RPMI8226 (cell line): ENCODE measurements around the gene ALKAL2.
"Not testable (repeated sequence)": the region's sequence is repeated elsewhere in the genome, so short reads cannot be mapped to it uniquely, and the experiment has no call there.

Experiments
- DNase-seq: peaks from one replicate; pipeline ENCODE4 v3.0.0-alpha.2; 2015

Gene ALKAL2, protein sequence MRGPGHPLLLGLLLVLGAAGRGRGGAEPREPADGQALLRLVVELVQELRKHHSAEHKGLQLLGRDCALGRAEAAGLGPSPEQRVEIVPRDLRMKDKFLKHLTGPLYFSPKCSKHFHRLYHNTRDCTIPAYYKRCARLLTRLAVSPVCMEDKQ

DNA sequence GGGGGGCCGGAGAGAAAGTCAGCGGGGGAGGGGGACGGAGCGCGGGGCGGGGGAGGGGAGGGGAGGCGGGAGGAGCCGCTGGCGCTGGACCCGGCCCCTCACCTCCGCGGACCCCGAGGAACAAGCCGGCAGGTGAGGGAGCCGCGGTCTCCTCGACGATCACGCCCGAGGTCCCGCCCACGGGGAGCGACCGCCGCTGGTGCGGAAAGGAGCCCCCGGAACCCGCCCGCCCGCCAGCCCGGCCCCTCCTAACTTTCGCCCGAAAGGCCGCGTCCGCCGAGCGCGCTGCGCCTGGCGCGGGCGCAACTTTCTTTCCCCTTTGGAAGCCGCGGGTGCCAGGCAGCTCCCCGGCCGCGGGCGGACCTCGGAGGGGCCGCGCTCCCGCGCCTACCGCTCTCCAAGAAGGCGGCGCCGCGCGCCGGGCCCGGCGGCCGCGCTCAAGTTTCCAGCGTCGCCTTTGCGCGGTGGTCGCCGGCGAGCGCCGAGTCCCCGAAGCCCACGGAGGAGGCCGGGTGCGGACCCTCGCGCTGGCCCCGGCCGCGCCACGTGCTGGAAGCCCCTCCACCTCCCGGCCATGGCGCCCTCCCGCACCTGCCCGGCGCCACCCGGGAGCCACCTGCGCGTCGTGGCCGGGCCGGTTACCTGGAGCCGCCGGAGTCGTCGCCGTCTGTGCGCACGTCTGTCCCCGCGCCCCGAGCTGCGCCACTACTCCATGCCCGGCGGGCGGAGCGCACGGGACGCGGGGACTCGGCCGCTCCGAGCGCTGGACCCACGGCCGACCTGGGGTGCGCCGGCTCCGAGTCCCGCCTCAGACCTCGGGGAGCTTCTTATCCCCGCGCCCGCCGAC, at the start of gene ALKAL2:
Gene ALKAL2 (minus strand): TSS at position 181 of the 847 bp plus-strand sequence. CDS start 256 bp downstream, outside the sequence.
- DNase-seq: no peak

DNA sequence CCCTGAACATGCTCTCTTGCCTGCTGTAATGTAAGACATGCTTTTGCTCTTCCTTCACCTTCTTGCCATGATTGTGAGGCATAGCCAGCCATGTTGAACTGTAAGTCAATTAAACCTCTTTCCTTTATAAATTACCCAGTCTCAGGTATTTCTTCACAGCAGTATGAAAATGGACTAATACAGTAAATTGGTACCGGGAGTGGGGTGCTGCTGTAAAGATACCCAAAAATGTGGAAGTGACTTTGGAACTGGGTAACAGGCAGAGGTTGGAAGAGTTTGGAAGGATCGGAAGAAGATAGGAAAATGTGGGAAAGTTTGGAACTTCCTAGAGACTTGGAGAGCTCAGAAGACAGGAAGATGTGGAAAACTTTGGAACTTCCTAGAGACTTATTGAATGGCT, 49.1 kb upstream of the ALKAL2 start:
- DNase-seq: not testable (repeated sequence)

DNA sequence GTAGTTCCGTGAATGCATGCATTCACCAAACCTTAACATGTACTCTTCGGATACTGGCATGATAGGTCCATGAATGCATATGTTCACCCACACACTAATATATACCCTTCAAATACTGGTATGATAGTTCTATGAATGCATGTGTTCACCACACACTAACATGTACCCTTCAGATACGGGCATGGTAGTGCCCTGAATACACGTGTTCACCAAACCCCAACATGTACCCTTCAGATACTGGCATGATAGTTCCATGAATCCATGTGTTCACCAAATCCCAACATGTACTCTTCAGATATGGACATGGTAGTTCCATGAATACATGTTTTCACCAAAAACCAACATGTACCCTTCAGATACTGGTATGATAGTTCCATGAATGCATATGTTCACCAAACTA, 48.5 kb upstream of the ALKAL2 start:
- no peak for DNase-seq

DNA sequence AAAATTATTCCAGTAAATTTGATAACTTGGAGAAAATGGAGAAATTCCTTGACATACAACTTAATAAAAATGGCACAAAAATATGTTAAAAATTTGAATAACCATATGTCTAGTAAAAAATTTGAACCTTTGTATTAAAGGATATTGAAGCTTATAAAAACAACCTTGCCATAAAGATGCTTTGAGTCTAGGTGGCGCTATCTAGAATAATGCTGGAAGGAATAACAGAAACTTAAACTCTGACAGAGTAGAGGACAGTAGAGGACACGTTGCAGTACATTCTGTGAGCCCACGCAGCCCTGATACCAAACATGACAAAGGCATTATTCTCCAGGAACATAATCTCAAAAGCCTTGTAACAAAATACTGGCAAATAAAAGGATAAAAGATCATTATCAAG, 44.7 kb upstream of the ALKAL2 start:
- no peak for DNase-seq

DNA sequence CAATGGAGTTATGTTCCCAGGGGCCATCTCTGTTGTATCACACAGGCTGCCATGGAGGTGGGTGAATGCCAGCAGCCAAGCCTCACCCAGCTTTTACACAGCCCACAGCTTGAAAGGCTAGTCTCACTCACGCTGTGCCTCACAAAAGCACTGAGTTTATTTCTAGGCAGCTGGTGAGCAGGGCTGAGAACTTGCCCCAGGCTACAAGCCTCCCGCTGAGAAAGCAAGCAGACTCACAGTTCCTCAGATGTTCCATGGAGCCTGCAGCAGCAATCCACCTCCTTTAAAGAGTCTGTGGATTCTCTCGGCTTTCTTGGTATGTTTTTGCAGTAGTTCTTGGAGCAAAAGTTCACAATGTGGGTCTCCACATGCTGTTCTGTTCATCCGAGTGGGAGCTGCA, 40.9 kb upstream of the ALKAL2 start:
- DNase-seq: no peak

DNA sequence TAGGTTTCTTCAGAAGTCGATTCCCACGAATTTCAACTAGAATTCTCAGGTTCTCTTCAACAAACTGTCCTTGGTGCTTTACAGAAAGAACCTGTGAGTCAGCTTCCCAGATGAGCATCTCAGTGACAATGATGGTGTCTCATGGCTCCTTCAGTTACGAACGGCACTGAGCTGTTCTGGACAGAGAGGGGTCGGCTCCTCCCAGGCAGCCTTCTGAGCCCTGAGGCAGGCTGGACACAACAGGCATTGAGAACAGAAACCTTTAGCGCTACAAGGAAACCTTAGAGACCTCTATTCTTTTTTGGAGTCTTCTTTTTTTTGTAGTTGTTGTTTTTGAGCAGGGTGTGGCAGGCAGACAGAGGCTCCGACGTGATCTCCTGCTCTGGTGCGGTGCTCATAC, 35.1 kb upstream of the ALKAL2 start:
- DNase-seq: no peak

DNA sequence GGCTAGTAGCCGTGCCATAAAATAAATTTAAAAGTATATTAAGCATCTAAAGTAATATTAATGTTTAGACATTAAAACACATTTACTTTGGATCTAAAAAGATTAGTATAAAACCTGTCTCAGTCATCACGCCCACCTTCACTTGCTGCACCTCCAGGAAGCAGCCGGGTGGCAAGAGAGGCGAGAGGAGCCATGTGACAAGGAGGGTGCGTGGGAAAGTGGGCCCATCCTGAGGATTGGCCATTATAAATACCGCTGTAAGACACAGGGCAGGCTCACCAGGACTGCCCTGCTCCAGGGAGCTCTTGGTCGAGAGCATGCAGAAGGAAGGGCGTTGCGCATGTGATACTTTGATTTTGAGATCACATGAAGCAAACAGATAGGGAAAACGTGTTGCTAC, 34.4 kb upstream of the ALKAL2 start:
- DNase-seq: no peak

DNA sequence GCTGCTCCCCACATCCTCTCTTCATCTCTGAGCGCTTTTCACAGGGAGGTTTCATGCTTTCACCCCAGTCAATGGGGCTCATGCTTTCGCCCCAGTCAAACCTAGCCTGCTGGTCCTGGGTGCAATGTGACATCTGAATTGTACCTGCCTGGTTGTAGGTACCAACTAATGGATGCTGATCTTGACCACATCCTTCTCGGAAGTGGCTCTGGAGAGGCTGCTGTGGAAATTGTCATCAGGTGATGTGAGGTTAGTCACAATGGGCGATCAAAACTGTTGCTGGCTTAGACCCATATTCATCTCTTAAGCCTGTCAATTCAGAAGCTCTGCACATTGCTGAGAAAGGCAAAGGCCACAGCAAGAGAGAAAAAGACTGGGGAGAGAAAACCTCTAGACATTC, 32.7 kb upstream of the ALKAL2 start:
- no peak for DNase-seq

DNA sequence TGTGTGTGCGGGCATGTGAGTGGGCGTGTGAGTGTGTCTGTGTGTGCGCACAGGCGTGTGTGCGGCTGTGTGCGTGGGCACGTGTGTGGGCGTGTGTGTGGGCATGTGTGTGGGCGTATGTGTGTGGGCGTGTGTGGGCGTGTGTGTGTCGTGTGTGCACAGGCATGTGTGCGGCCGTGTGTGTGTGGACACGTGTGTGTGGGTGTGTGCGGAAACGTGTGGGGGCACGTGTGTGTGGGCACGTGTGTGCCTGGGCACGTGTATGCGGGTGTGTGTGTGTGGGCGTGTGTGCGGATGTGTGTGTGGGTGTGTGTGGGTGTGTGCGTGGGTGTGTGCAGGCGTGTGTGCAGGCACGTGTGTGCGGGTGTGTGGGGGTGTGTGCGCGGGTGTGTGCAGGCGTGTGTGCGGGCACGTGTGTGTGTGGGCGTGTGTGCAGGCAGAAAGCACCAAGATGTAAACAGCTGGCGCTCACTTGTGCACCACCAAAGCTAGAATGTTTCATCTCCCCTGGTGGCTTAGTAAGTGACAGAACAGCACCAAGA, 31.2 kb upstream of the ALKAL2 start:
- no peak for DNase-seq

DNA sequence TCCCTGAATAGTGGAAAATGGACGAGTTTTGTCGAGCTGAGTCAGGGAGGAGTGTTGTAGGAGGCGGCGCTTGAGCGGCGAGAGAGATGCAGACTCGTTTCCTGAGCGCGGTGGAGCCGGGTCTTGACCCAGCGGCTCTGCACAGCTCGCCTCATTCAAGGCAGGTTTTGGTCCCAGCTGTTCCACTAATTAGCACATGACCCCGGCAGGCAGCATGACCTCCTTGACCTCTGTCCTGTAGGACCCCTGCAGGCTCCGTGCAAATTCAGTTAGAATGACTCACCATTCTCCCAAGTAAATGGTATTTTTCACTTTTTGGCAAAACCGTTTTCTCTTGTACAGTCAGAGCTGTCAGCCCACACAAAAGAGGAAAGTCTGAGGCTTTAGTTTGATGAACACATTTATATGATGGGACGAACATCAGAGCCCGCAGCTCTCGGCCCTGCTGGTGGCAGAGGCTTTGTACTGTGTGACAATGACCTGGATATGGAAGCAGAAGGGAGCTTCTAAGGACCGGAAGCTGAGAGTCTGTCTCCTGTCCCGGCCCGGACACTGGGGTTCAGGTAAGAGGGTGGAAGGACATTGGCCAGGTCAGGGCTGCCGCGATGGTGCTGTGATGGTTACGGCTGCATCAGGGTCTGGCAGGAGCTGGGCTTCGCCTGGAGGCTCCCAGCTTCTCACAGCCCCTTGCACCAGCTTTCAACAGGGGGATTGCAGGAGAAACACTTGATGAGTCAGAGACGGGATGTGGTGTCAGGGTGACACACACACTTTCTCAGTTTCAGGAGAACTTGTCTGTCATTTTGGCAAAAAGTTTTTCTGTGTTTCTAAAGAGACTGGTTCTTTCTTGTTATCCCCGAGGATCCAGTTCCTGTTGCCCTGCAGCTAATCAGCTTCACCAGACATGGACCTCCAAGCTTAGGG, 29.9 kb upstream of the ALKAL2 start:
- no peak for DNase-seq

DNA sequence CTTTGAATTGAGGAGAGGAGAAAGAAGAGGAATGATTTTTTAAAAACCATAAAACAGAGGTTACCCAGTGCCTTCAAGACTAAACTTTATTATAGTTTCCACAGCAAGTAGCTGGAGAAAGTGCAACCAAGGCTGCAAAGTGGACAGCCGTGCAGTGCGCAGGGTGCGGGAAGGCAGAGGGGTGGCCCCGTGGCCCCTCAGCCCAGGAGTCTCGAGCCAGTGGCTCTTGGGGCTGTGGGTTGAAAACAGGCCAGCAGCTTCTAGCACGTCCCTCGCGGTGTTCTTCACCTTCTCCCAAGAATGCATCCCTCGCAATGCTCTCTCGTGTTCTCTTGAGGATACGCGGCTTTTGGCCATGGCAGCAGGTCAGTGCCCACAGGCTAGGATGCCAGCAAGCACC, 28.5 kb upstream of the ALKAL2 start:
- DNase-seq: no peak

DNA sequence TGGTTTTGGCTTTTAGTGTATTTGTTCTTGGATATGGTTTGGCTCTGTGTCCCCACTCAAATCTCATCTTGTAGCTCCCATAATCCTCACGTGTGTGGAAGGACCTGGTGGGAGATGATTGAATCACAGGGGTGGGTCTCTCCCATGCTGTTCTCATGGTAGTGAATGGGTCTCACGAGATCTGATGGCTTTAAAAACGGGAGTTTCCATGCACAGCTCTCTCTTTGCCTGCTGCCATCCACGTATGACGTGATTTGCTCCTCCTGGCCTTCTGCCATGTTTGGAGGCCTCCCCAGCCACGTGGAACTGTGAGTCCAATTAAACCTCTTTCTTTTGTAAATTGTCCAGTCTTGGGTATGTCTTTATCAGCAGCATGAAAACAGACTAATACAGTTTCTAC, 28.0 kb upstream of the ALKAL2 start:
- DNase-seq: not testable (repeated sequence)

DNA sequence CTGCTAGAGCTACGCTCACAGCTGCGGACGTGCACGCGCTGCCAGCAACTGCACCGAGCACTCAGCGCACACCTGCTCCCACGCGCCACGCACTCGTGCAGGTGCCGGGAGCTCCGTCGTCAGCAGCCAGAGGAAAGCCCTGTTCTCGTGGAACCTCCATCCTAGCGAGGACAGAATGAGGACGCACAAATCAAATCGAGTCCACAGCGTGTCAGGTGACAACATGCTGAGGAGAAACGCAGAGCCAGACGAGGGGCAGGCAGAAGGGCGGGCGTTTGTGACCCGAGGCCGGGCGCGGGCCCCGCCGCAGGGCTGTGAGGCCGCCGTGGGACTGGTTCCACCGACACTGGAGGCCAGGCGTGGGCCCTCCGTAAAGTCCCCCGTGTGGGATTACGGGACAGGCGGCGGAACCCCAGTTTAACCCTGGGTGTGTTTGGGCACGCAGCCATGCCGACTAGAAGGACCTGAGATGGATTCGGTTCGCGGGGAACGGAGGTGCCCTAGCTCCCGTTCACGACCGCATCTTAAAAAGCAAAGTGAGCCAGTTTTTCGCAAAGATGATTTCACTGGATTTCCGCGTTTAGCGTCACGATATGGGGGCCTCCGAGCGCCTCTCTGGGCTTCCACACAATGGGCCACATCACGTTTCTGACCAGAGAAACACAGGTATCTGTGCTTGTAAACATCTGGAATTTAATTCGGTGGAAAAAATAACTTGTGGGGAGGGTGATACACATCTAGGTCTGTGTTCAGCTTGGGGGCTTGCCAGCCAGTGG, 26.9 kb upstream of the ALKAL2 start:
- DNase-seq: no peak

DNA sequence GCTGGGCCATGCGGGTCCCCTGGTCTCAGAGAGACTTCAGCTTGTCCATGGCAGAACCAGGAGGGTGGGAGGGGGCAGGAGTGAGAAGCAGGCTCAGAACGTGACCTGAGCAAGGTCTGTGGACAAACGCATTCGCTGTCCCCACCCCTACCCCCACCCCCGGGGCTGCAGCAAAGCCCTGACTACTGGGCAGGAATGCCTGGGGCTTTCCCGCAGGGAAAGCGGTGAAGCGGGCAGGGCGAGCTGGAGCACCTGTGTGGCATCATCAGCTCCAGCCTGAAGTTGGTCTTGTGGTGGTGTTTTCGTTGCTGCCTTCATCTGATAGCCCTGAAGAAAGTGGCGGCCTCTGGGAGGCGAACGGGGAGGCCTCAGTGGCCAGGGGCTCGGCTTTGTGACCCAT, 26.1 kb upstream of the ALKAL2 start:
- DNase-seq: no peak

DNA sequence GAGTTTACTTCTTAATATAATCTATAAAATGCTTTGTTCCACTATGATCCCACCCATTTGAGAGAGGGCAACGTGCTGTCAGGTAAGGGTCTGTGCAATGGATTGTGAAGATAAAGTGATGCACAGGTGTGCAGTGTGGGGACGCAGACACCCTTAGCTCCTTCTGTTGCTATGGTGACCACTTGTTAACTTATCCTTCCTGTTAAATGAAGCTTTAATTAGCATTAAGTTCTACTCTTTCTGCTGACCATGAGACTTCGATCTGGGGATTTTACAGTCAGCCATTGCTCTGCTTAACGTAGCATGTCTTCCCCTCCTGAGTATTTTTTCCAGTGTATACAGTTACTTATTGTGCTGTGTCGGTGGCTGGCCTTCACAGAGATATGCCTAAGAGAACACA, 23.1 kb upstream of the ALKAL2 start:
- DNase-seq: no peak

DNA sequence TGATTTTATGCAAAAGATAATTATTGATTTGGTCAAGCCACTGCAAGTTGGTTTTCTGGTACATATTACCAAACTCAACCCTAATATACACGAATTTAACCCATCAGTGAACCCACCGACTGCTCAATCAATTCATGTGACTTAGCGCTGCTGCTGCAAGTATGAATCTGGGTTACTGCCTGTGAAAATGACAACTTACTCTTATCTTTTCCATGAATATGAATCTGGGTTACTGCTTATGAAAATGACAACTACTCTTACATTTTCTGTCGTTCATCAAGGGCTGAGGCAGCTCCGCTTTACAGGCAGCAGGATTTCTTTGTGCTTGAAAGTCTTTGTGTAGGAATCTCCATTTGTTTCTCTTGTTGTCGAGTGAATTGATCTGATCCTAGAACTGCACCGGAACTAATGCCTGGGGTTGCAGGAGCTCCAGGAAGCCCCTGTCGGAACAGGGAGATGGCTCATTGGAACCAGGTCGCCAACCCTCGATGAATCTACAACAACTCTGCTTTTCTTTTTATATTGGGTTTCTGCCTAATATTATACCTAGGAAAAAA, 22.1 kb upstream of the ALKAL2 start:
- no peak for DNase-seq

DNA sequence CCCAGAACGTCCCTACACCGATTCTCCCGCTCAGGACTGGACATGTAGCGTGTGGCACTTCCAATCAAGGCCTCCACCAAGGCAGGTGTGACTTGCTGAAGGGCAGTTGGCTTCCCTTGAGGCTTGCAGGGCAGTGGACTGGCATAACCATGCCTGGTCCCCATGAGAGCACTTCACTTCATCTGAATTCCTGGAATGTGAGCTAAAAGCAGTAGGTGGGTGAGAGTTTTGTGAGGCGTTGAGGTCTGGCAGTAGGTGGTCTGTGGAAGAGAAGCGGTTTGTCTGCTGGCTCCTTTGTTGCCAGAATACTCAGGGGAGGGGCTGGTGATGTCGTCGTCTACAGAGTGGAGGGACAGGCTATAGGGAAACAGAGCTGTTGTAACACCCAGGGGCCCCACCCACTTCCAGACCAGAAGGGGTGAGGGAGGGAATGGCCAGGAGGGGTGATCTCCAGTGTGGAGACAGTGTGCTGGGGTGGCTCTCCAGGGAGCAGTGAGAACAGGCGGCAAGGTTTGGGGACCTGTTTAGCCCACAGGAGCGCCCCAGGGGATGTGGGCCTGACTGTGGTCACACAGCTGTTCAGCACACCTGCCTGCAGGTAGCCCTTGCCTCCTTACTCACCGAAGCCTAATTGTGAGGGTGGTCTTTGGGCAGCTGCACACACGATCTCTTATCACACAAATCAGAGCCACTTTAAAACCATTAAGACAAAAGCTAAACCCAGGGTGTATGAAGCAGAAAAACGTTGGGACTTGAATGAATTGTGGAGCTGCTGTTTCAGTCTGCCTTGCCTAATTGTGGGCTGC, 21.5 kb upstream of the ALKAL2 start:
- DNase-seq: no peak

DNA sequence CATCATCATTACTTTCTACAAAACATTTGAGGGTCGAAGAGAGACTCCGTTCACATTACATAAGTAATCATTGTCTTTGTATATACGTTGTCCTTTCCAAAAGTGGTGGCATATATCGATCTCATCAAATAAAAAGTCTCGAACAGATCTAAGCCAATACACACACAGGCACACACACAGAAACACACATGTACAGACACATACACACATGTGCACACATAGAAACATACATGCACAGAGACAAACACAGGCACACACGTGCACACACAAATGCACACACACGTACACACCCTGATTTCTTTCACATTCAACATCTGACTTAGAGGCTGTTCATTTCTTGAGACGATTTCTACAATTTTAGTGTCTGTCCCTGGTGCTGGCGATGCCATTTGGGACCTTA, 17.5 kb upstream of the ALKAL2 start:
- no peak for DNase-seq

DNA sequence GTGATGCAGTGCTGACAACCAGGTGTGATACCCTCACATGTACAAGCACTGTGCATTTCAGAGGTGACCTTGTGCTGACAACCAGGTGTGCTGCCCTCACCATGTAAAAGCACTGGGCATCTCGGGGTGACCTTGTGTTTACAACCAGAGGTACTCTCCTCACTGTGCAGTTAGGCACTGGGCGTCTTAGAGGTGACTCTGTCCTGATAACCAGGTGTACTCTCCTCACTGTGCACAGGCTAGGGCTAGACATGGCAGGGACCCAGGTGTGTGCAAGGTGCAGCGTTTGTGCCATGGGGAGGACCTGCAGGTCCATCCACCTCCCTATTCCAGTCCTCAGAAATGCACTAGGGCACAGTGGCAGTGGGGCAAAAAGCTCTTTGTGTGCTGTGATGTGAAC, 8.5 kb upstream of the ALKAL2 start:
- DNase-seq: no peak

DNA sequence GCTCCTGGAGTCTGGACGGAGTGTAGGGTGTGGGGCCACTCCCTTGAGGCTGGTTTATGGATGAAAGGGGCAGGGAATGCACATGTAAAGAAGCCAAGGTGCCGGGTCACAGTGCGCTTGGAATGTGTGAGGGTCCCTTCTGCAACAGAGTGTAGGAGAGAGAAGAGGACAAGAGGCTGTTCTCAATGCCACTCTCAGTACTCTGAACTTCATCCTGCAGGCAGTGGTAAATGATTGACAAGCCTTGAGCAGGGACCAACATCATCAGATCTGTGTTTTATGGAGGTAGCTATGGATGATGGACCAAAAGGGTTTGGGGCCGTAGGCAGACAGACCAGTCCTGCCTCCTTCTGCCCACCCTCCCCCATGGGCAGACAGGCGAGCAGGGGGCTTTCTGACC, 7.2 kb upstream of the ALKAL2 start:
- no peak for DNase-seq

DNA sequence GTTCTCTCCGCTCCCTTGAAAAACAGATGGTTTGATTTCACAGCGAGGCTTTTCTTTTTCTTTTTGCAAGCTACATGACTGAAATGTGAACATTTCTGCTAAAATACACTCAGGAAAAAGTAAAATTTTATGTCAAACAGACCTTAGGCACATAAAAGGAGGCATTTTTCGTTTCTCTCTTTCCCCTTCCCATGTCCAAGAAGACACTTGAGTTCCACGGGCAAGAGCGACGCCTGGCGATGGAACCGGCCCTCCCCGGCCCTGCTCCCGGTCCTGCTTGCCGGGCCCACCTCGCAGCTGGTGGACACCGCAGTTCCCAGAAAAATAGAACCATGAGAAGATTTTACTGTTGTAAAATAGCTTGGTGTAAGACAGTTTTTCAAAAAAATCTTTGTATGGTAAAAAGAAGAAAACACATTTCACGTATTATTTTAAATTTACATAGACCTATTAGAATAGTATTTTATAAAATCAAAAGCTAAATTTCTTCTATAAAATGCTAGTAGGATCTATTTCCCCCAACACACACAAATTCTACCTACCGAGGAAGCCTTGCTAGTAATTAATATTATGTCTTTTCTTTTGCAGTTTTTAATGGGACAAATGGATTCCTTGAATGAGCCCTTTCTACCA, 2.3 kb upstream of the ALKAL2 start:
- DNase-seq: peak; percentile 65
